CD4-positive, alpha-beta memory T cell (primary cell): ENCODE results near the gene KNCN. TPM values are rescaled to one million over a fixed set of nuclear protein-coding genes. Genes with fewer than 3 reads are reported as not detected.

Source experiments
- CTCF ChIA-PET: fragments of 350-600 bp; sonication (Branson Sonifier 250); formaldehyde crosslinking; loops from one replicate; lab custom pipeline; 2021; ENCODE audit warnings: inconsistent platforms; ENCODE audit not compliant: partially characterized antibody; lab: Charles Lee
- POLR2A ChIA-PET: fragments of 350-600 bp; sonication (Branson Sonifier 250); formaldehyde crosslinking; loops from one replicate; lab custom pipeline; 2021; ENCODE audit not compliant: partially characterized antibody; lab: Charles Lee
- DNase-seq, 5 donors: peaks; one replicate each; pipeline versions ENCODE4 v3.0.0 to v3.0.0-alpha.2; 2020 to 2022; ENCODE audit warnings: mixed read lengths in 1 of 5
- H3K27ac ChIP-seq: one replicate; pipeline ENCODE4 v1.7.0; 2013; ENCODE audit warnings: low read depth, low read length
- H3K27me3 ChIP-seq: 2 replicates; pipeline ENCODE4 v1.7.0; 2013; ENCODE audit warnings: mild to moderate bottlenecking, low read length, moderate library complexity; ENCODE audit not compliant: insufficient read depth
- H3K36me3 ChIP-seq: 2 replicates; pipeline ENCODE4 v1.7.0; 2013; ENCODE audit warnings: mild to moderate bottlenecking, low read length, moderate library complexity; ENCODE audit not compliant: insufficient read depth
- H3K4me1 ChIP-seq: 2 replicates; pipeline ENCODE4 v1.7.0; 2013; ENCODE audit warnings: mild to moderate bottlenecking, low read length, moderate library complexity; ENCODE audit not compliant: insufficient read depth
- H3K4me3 ChIP-seq, 2 donors: one replicate each; pipeline ENCODE4 v1.7.0; 2013; ENCODE audit warnings: low read length in 2 of 2, mild to moderate bottlenecking in 1 of 2
- H3K9me3 ChIP-seq, 2 donors: one replicate each; pipeline ENCODE4 v1.7.0; 2013; ENCODE audit warnings: low read length in 2 of 2, control low read depth in 1 of 2; ENCODE audit not compliant: control insufficient read depth in 1 of 2
- H3K27ac Mint-ChIP-seq, 7 donors: one replicate each; pipeline ENCODE4 v1.8.0; 2020 to 2021; ENCODE audit warnings: mixed read lengths in 7 of 7, mild to moderate bottlenecking in 6 of 7, inconsistent platforms in 3 of 7, moderate library complexity in 3 of 7
- H3K27me3 Mint-ChIP-seq, 2 donors: one replicate each; pipeline ENCODE4 v1.8.0; 2020 to 2021; ENCODE audit warnings: mixed read lengths in 2 of 2
- H3K36me3 Mint-ChIP-seq, 2 donors: one replicate each; pipeline ENCODE4 v1.8.0; 2020 to 2021; ENCODE audit warnings: mixed read lengths in 2 of 2, inconsistent platforms in 1 of 2, mild to moderate bottlenecking in 1 of 2
- H3K4me1 Mint-ChIP-seq, 4 donors: one replicate each; pipeline ENCODE4 v1.8.0; 2020 to 2021; ENCODE audit warnings: mixed read lengths in 4 of 4, mild to moderate bottlenecking in 1 of 4
- H3K4me3 Mint-ChIP-seq, 8 donors: one replicate each; pipeline ENCODE4 v1.8.0; 2020 to 2021; ENCODE audit warnings: mixed read lengths in 8 of 8, mild to moderate bottlenecking in 7 of 8, moderate library complexity in 6 of 8, inconsistent platforms in 3 of 8
- H3K9me3 Mint-ChIP-seq, 8 donors: one replicate each; pipeline ENCODE4 v1.8.0; 2020 to 2021; ENCODE audit warnings: mixed read lengths in 8 of 8, mild to moderate bottlenecking in 5 of 8, inconsistent platforms in 3 of 8, moderate library complexity in 1 of 8
- intact Hi-C: fragments of 100-400 bp; cut with micrococcal nuclease; formaldehyde crosslinking; loops from one replicate; pipeline ENCODE4 v1.15.1; 2023
- polyA plus RNA-seq, 2 donors: library from polyadenylated mRNA; unstranded; fragments of 300-500 nt; fragmentation: Illumina TruSeq; gene quantifications; one replicate each; pipeline ENCODE4 v1.2.3, GENCODE V29; 2021
- total RNA-seq, 2 experiments: library from RNA; stranded (reverse); gene quantifications; one replicate each; pipeline ENCODE4 v1.2.3, GENCODE V29; 2021

Gene KNCN
- total and polyA plus RNA-seq, 4 experiments from 2014 or later = not detected

DNA sequence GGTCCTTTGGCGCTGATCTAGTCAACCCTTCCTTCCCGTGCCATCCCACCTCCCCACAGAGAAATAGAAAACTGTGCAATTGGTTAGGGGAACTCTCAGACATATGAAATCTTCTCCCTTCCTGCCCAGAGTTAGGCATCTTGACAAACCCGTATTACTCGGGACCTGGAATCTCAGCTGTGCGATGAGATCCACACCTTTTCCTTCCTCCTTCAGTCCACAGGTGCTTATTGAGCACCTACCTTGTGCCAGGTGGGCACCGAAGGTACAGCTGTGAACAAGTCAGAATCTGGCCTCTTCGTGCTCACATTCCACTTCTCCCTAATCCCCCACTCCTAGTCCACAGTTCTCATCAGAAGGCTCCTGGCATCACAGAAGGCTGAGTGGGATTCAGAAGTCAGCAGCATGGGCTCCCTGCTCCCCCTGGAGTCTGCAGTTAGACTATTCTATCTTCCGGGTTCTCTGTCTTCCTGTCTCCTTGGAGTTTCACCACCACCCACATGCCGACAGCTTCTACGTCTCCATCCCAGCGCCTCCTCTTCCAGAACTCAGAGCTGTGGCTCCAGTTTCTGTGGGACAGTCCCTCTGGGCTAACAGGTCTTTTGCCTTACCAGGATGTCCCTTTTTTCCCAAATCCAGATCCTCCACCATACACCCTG lies 23.0 kb downstream of the KNCN start:
- H3K27me3 ChIP-seq = no peaks in the 10 kb centered on the region
- no peaks in the 10 kb centered on the region for H3K36me3 Mint-ChIP-seq
- H3K4me1 ChIP-seq = peaks cover under 1% of the 10 kb centered on the region
- H3K4me3 Mint-ChIP-seq = peak overlapping the region in 5 of 8 donors; percentile 2 to 45 (median 37)
- CTCF ChIA-PET = interaction anchor here (1.0 to 5.5 kb wide), 16 partner anchors 8 to 197 kb away, joined by 3 to 67 read pairs (median 6); no protein-coding TSS in a partner anchor
- intact Hi-C loops = loop anchor here (1.0 kb wide), 4 partner anchors 51 to 122 kb away; no protein-coding TSS in a partner anchor
- H3K27ac Mint-ChIP-seq = peak overlapping the region in 3 of 7 donors; percentile 8 to 71 (median 61)
- no peak overlapping the region for H3K27ac ChIP-seq
- H3K9me3 ChIP-seq = no peaks in the 10 kb centered on the region
- POLR2A ChIA-PET = interaction anchor here (0.7 kb wide), 1 partner anchor 103 kb away, joined by 4 read pairs; no protein-coding TSS in a partner anchor
- H3K27me3 Mint-ChIP-seq = peaks cover 19 to 26% of the 10 kb centered on the region in 2 donors
- no peaks in the 10 kb centered on the region for H3K36me3 ChIP-seq
- no peak overlapping the region for H3K4me3 ChIP-seq
- peaks cover 0 to 16% (median 4%) of the 10 kb centered on the region in 4 donors for H3K4me1 Mint-ChIP-seq
- H3K9me3 Mint-ChIP-seq = no peaks in the 10 kb centered on the region
- DNase-seq = no peak

DNA sequence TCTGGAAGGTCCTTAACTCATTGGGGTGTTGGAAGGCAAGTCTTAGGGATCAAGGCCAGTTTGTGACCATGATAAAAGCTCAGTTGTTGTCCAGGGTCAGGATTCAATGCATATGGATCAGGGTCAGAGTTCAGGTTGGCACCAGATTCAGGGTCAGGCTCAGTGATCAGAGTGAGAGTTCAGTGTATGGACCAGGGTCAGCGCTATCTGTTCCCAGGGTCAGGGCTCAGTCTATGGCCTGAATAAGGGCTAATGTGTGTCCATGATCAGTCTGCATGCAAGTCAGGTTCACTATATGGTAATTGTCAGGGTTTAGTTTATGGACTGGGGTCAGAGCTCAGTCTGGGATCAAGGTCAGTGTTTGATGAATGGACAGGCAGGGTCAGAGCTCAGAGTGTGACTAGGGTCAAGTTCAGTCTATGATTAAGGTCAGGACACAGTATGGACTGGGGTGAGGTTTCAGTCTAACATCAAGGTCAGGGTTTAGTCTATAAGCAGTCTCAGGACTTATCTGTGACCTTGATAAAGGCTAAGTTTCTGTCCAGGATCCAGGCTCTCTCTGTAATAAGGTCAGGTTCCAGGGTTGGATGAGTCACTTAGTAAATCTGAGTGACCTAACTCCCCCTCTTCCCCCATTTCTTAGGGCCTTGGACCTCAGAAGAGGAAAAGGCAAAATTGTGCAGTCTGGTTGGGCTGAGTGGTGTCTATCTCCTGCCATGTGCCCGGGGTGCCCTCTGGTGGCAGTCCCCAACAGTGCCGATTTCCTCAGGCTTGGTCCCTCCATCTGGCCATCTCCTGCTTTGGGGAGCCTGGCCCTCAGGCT lies 23.8 kb downstream of the KNCN start:
- H3K4me1 Mint-ChIP-seq = peaks cover 1 to 16% (median 5%) of the 10 kb centered on the region in 4 donors
- Histone ChIP-seq H3K4me1 (peaks cover 1% of the 10 kb centered on the region), H3K36me3 (no peaks in the 10 kb centered on the region), H3K27ac (no peak overlapping the region), H3K27me3 (no peaks in the 10 kb centered on the region), H3K9me3 (no peaks in the 10 kb centered on the region), H3K4me3 (no peak overlapping the region)
- ChIA-PET POLR2A (no interaction called here), CTCF (interaction anchor here (0.7 to 5.5 kb wide), 12 partner anchors 10 to 151 kb away, joined by 3 to 67 read pairs (median 4); no protein-coding TSS in a partner anchor)
- H3K9me3 Mint-ChIP-seq = no peaks in the 10 kb centered on the region
- peak overlapping the region in 1 of 7 donors; percentile 71 for H3K27ac Mint-ChIP-seq
- H3K27me3 Mint-ChIP-seq = peaks cover 19 to 26% of the 10 kb centered on the region in 2 donors
- intact Hi-C loops = loop anchor here (1.0 kb wide), 4 partner anchors 50 to 121 kb away; no protein-coding TSS in a partner anchor
- H3K4me3 Mint-ChIP-seq = peak overlapping the region in 2 of 8 donors; percentile 7 to 45
- peak; percentile 61 to 69 (median 64) for DNase-seq
- no peaks in the 10 kb centered on the region for H3K36me3 Mint-ChIP-seq

DNA sequence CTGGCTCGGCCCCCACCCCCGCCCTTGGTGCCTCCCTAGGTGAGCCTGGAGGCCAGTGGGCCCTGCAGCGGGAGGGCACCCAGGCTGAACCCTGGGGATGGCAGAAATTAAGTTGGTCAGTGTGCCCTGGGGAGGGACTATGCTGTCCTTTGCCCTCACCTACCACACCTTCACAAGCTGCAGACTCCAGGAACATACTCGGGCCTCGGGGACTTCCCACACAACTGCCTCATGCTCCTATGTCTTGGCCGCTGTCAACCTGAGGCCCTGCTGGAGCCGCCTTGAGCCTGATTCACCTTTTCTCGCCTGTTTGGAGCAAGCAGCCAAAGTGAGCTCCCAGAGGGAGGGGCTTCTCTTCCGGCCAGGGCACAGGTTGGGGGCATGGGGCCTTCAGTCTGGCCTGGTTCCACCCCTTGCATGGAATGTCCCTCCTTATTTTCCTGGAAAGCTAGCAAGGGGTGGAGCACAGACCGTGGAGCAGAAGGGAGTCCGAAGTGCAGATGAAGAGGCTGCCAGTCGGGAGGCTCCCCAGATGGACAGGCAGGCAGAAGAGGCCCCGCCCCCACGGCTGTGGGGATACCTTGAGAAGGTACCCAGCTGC lies 24.7 kb downstream of the KNCN start:
- Histone ChIP-seq H3K9me3 (no peaks in the 10 kb centered on the region), H3K4me3 (no peak overlapping the region), H3K27ac (no peak overlapping the region), H3K4me1 (peaks cover 5% of the 10 kb centered on the region), H3K36me3 (no peaks in the 10 kb centered on the region), H3K27me3 (no peaks in the 10 kb centered on the region)
- H3K4me3 Mint-ChIP-seq = no peak overlapping the region
- H3K36me3 Mint-ChIP-seq = no peaks in the 10 kb centered on the region
- no peaks in the 10 kb centered on the region for H3K9me3 Mint-ChIP-seq
- intact Hi-C loops = no loop called here
- H3K27me3 Mint-ChIP-seq = peaks cover 19 to 26% of the 10 kb centered on the region in 2 donors
- H3K27ac Mint-ChIP-seq = no peak overlapping the region
- no peak for DNase-seq
- POLR2A ChIA-PET = no interaction called here
- peaks cover 6 to 16% (median 10%) of the 10 kb centered on the region in 4 donors for H3K4me1 Mint-ChIP-seq
- CTCF ChIA-PET = interaction anchor here (1.2 to 5.5 kb wide), 8 partner anchors 8 to 152 kb away, joined by 3 to 67 read pairs (median 8); a partner anchor contains a TSS

DNA sequence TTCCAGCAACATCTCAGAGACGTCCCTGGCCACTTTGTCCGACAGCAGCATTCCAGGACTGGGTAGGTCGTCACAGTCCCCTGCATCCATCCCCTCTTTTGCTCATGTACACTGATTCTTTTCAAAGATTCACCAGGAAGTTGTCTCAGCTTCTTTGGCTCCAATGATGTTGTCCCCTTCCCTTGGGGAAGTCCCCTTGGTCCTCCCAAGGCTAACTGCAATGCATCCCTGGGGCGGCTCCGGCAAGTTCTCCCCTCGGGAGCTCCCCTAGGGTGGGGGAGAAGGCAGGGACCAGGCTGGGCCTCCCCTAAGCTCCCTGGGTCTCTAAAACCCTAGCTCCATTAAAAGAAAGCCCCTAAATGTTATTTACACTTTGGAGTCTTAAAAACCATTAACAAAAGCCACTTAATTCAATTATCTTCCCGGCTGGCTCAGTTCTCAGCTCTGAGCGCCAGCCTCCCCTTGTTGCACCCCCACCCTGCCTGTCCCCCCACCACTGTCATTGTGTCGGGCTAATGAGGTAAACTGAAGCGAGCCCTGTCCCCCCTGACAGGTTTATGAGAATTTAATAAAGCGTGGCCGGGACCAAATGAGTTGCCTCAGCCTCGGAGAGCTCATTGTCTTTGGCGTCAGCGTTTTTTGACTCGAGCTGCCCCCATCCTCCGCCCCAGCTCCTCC lies 25.3 kb downstream of the KNCN start:
- Histone ChIP-seq H3K36me3 (no peaks in the 10 kb centered on the region), H3K27me3 (no peaks in the 10 kb centered on the region), H3K27ac (no peak overlapping the region), H3K9me3 (no peaks in the 10 kb centered on the region), H3K4me1 (peaks cover 5% of the 10 kb centered on the region), H3K4me3 (no peak overlapping the region)
- peaks cover 6 to 16% (median 10%) of the 10 kb centered on the region in 4 donors for H3K4me1 Mint-ChIP-seq
- POLR2A ChIA-PET = no interaction called here
- no peak for DNase-seq
- CTCF ChIA-PET = interaction anchor here (1.2 to 5.5 kb wide), 7 partner anchors 9 to 152 kb away, joined by 3 to 67 read pairs (median 8); a partner anchor contains a TSS
- no peaks in the 10 kb centered on the region for H3K9me3 Mint-ChIP-seq
- no peak overlapping the region for H3K27ac Mint-ChIP-seq
- H3K36me3 Mint-ChIP-seq = no peaks in the 10 kb centered on the region
- peaks cover 19 to 26% of the 10 kb centered on the region in 2 donors for H3K27me3 Mint-ChIP-seq
- H3K4me3 Mint-ChIP-seq = no peak overlapping the region
- intact Hi-C loops = no loop called here

DNA sequence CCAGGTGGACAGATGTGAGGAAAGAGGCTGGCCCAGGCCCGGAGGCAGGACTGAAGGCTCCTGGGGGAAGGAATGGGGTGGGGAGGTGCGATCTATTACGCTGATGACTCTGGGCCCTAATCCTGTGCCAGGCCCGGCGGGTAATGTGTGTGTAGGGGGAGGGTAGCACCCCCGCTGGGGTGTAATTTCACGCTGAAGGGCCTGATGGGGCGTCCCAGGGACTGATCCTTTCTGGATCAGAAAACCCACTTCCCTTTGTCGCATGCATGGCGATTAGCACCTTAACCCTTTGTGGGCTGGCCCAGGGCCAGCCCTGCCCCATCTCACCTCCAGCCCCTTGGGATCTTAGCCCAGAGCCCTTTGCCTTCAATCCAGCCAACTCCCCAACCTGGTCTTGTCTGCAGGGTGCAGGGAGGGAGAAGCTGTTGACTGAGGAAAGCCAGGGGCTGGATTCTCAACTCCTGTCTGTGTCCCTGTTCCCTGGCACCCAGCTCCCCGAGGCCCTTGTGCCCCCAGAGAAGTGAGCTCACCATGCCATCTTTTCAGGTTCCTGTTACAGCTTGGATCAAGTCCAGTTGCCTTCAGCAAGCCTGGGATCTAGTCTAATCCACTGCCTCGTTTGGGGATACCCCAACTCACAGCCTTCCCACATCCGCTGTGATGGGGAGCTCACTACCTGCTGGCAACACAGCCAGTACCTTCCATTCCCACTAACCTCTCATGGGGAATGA lies 26.0 kb downstream of the KNCN start:
- DNase-seq = no peak
- Mint-ChIP-seq H3K36me3 (no peaks in the 10 kb centered on the region), H3K9me3 (no peaks in the 10 kb centered on the region), H3K27me3 (peaks cover 19 to 26% of the 10 kb centered on the region in 2 donors), H3K4me3 (no peak overlapping the region), H3K4me1 (peaks cover 6 to 16% (median 10%) of the 10 kb centered on the region in 4 donors), H3K27ac (no peak overlapping the region)
- no peak overlapping the region for H3K27ac ChIP-seq
- POLR2A ChIA-PET = no interaction called here
- H3K4me1 ChIP-seq = peaks cover 5% of the 10 kb centered on the region
- no peaks in the 10 kb centered on the region for H3K27me3 ChIP-seq
- intact Hi-C loops = no loop called here
- no peaks in the 10 kb centered on the region for H3K9me3 ChIP-seq
- CTCF ChIA-PET = interaction anchor here (0.7 to 5.5 kb wide), 7 partner anchors 9 to 117 kb away, joined by 3 to 67 read pairs (median 8); a partner anchor contains a TSS
- H3K36me3 ChIP-seq = no peaks in the 10 kb centered on the region
- H3K4me3 ChIP-seq = no peak overlapping the region

DNA sequence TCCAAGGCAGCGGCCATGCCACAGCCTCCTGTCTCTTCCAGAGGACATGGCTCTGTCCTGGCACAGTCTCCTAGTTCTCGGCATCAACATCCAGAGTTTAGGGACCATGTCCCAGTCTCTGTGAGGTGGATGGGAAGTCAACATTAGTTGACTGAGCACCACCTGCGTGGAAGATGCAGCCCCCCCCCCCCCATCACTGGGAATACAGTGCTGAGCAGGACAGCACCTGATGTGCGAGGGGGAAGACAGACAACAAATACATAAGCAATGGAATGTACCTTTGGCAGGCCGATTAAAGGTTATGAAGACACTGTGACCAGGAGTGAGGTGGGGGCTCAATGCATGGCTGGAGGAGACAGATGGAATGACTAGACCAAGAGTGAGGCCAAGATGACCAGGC lies 26.6 kb downstream of the KNCN start:
- ChIA-PET POLR2A (no interaction called here), CTCF (interaction anchor here (1.8 kb wide), 1 partner anchor 10 kb away, joined by 8 read pairs; a partner anchor contains a TSS)
- Mint-ChIP-seq H3K4me1 (peaks cover 6 to 16% (median 10%) of the 10 kb centered on the region in 4 donors), H3K9me3 (no peaks in the 10 kb centered on the region), H3K36me3 (no peaks in the 10 kb centered on the region), H3K4me3 (no peak overlapping the region), H3K27me3 (peaks cover 19 to 26% of the 10 kb centered on the region in 2 donors), H3K27ac (no peak overlapping the region)
- Histone ChIP-seq H3K27me3 (no peaks in the 10 kb centered on the region), H3K4me1 (peaks cover 5% of the 10 kb centered on the region), H3K36me3 (no peaks in the 10 kb centered on the region), H3K4me3 (no peak overlapping the region), H3K9me3 (no peaks in the 10 kb centered on the region), H3K27ac (no peak overlapping the region)
- no peak for DNase-seq
- intact Hi-C loops = no loop called here
